ENCODE results near the gene PPIL3. TPM values are rescaled to one million over a fixed set of nuclear protein-coding genes. Genes with fewer than 3 reads are reported as not detected.

Gene PPIL3
- total RNA-seq, 1 donor from 2014 or later, result 41.1 TPM

- Mint-ChIP-seq H3K9me3 (ENCODE audit: unreplicated experiment) (no peaks in the 10 kb centered on the region), H3K36me3 (ENCODE audit: low read depth, unreplicated experiment) (peaks cover 61% of the 10 kb centered on the region), H3K27me3 (ENCODE audit: unreplicated experiment) (peaks cover 16% of the 10 kb centered on the region), H3K4me1 (ENCODE audit: unreplicated experiment) (peaks cover 38% of the 10 kb centered on the region), H3K4me3 (ENCODE audit: unreplicated experiment) (peak overlapping the region; percentile 73), H3K27ac (ENCODE audit: unreplicated experiment) (peak overlapping the region; percentile 55)
- TF ChIP-seq, protein P1, sequence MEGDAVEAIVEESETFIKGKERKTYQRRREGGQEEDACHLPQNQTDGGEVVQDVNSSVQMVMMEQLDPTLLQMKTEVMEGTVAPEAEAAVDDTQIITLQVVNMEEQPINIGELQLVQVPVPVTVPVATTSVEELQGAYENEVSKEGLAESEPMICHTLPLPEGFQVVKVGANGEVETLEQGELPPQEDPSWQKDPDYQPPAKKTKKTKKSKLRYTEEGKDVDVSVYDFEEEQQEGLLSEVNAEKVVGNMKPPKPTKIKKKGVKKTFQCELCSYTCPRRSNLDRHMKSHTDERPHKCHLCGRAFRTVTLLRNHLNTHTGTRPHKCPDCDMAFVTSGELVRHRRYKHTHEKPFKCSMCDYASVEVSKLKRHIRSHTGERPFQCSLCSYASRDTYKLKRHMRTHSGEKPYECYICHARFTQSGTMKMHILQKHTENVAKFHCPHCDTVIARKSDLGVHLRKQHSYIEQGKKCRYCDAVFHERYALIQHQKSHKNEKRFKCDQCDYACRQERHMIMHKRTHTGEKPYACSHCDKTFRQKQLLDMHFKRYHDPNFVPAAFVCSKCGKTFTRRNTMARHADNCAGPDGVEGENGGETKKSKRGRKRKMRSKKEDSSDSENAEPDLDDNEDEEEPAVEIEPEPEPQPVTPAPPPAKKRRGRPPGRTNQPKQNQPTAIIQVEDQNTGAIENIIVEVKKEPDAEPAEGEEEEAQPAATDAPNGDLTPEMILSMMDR (IDR thresholded peaks at IDR 0.05; ENCODE audit: unreplicated experiment), result no peak
- no peak for DNase-seq (ENCODE audit: low spot score)
Measured at GRCh38 chr2:200860092-200860795, 28.6 kb downstream of the PPIL3 start.

DNA sequence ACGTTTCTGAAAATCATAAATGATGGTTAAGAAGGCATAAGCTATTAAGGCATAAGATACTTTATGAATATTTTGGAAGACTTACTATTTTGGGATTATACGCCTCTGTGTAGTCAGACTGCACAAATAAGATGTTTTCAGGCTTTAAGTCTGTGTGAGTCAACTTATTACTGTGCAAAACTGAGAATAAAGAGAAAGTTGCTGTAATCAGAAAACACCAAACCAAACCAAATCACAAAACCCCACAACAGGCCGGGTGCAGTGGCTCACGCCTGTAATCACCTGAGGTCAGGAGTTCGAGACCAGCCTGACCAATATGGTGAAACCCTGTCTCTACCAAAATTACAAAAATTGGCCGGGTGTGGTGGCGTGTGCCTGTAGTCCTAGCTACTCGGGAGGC lies 32.1 kb downstream of the PPIL3 start:
- Mint-ChIP-seq H3K27ac (ENCODE audit: unreplicated experiment) (peak overlapping the region; percentile 18), H3K9me3 (ENCODE audit: unreplicated experiment) (no peaks in the 10 kb centered on the region), H3K4me3 (ENCODE audit: unreplicated experiment) (no peak overlapping the region), H3K36me3 (ENCODE audit: low read depth, unreplicated experiment) (peaks cover 70% of the 10 kb centered on the region), H3K4me1 (ENCODE audit: unreplicated experiment) (peaks cover 26% of the 10 kb centered on the region), H3K27me3 (ENCODE audit: unreplicated experiment) (peaks cover 4% of the 10 kb centered on the region)
- TF ChIP-seq, protein P1 (IDR thresholded peaks at IDR 0.05; ENCODE audit: unreplicated experiment), result no peak
- no peak for DNase-seq (ENCODE audit: low spot score)

DNA sequence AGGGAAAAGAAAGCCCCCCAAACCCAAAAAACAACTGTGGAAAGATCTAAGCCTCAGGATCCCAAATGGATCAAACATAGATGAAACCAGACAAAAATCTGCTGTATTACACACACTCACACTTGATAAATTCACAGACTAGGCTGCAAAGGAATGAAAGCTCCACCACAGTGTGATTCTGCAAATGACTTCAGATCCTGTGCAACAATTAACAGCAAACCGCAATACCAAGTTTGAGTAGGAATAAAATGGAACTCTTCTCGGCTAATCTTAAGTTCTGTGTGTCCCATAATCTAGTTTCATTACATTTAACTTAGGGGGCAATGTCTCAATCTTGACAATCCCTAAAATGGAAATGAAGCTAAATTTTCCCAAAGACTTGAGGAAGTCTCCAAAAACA lies 36.3 kb downstream of the PPIL3 start:
- peak overlapping the region; percentile 66 for H3K4me3 Mint-ChIP-seq (ENCODE audit: unreplicated experiment)
- H3K27ac Mint-ChIP-seq (ENCODE audit: unreplicated experiment), result no peak overlapping the region
- no peaks in the 10 kb centered on the region for H3K4me1 Mint-ChIP-seq (ENCODE audit: unreplicated experiment)
- no peaks in the 10 kb centered on the region for H3K9me3 Mint-ChIP-seq (ENCODE audit: unreplicated experiment)
- peaks cover 4% of the 10 kb centered on the region for H3K27me3 Mint-ChIP-seq (ENCODE audit: unreplicated experiment)
- TF ChIP-seq, protein P1 (IDR thresholded peaks at IDR 0.05; ENCODE audit: unreplicated experiment), result no peak
- H3K36me3 Mint-ChIP-seq (ENCODE audit: low read depth, unreplicated experiment), result peaks cover 37% of the 10 kb centered on the region
- no peak for DNase-seq (ENCODE audit: low spot score)

- Mint-ChIP-seq H3K9me3 (ENCODE audit: unreplicated experiment) (no peaks in the 10 kb centered on the region), H3K4me3 (ENCODE audit: unreplicated experiment) (peak overlapping the region; percentile 56), H3K4me1 (ENCODE audit: unreplicated experiment) (no peaks in the 10 kb centered on the region), H3K27me3 (ENCODE audit: unreplicated experiment) (no peaks in the 10 kb centered on the region), H3K27ac (ENCODE audit: unreplicated experiment) (no peak overlapping the region), H3K36me3 (ENCODE audit: low read depth, unreplicated experiment) (peaks cover 27% of the 10 kb centered on the region)
- TF ChIP-seq, protein P1 (IDR thresholded peaks at IDR 0.05; ENCODE audit: unreplicated experiment), result no peak
- DNase-seq (ENCODE audit: low spot score), result no peak
Measured at GRCh38 chr2:200851398-200852248, 37.3 kb downstream of the PPIL3 start.

All from endothelial cell (in vitro differentiated cells).